ENCODE measurements around the gene ZNF17.

- no peak for TF ChIP-seq CTCF (IDR thresholded peaks at IDR 0.05; ENCODE audit: insufficient read depth, low read length)
- TF ChIP-seq, protein P1, sequence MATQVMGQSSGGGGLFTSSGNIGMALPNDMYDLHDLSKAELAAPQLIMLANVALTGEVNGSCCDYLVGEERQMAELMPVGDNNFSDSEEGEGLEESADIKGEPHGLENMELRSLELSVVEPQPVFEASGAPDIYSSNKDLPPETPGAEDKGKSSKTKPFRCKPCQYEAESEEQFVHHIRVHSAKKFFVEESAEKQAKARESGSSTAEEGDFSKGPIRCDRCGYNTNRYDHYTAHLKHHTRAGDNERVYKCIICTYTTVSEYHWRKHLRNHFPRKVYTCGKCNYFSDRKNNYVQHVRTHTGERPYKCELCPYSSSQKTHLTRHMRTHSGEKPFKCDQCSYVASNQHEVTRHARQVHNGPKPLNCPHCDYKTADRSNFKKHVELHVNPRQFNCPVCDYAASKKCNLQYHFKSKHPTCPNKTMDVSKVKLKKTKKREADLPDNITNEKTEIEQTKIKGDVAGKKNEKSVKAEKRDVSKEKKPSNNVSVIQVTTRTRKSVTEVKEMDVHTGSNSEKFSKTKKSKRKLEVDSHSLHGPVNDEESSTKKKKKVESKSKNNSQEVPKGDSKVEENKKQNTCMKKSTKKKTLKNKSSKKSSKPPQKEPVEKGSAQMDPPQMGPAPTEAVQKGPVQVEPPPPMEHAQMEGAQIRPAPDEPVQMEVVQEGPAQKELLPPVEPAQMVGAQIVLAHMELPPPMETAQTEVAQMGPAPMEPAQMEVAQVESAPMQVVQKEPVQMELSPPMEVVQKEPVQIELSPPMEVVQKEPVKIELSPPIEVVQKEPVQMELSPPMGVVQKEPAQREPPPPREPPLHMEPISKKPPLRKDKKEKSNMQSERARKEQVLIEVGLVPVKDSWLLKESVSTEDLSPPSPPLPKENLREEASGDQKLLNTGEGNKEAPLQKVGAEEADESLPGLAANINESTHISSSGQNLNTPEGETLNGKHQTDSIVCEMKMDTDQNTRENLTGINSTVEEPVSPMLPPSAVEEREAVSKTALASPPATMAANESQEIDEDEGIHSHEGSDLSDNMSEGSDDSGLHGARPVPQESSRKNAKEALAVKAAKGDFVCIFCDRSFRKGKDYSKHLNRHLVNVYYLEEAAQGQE (IDR thresholded peaks at IDR 0.05; ENCODE audit: insufficient replicate concordance, low read depth): no peak
Measured at GRCh38 chr19:57382806-57383488, 28.0 kb upstream of the ZNF17 start.
